ENCODE results near the gene IGFBP2. TPM values are rescaled to one million over a fixed set of nuclear protein-coding genes. Genes with fewer than 3 reads are reported as not detected.

The IGFBP2 gene
- total RNA-seq, 1 donor from 2014 or later, result 371 TPM

DNA sequence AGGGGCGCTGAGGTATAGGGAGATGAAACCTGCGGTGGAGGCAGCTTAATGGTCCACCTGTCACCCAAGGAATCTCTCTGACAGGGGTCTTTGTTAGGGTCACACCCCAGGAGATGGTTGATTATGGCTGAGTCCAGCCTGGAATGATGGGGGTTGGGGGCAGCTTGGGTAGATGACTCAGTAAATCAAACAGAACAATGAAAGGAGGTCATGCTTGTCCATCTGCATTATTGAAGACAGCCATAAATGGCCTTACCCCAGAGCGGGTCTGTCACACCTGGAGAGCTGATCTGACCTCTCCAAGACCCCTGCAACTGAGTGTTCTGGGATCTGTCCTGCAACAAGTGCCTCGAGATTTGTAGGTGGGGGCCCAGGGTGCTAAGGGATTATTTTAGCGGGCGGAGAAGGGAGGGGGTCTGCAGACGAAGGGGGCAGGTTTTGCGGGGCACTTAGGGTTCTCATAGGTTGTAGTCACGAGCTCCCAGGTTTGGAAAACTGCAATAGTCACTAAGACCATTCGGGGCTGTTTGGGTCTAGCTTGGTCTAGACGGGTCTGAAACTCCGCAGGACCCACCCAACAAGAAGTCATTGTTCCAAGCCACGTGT, 771 bp upstream of the IGFBP2 start:
- peaks cover 39% of the 10 kb centered on the region for H3K79me2 ChIP-seq (ENCODE audit: low read depth)
- H3F3A ChIP-seq (ENCODE audit: low read depth), result peaks cover 33% of the 10 kb centered on the region
- H3K4me2 ChIP-seq, result peak overlapping the region; percentile 77
- H3K9ac ChIP-seq, result no peak overlapping the region
- H3K27ac ChIP-seq, result no peak overlapping the region
- H3K4me3 Mint-ChIP-seq, result peak overlapping the region; percentile 97
- H3K27me3 ChIP-seq, result peaks cover 11% of the 10 kb centered on the region
- H3K9me3 ChIP-seq (ENCODE audit: low read depth), result no peaks in the 10 kb centered on the region
- peak; percentile 16 for DNase-seq (ENCODE audit: low spot score)
- peaks cover 14% of the 10 kb centered on the region for H3K4me1 ChIP-seq
- peak overlapping the region; percentile 100 for H3K27ac Mint-ChIP-seq
- H3K27me3 Mint-ChIP-seq (ENCODE audit: insufficient read depth, low read depth), result peaks cover 12% of the 10 kb centered on the region
- peaks cover 37% of the 10 kb centered on the region for H4K20me1 ChIP-seq (ENCODE audit: low read depth)
- H3K36me3 ChIP-seq, result no peaks in the 10 kb centered on the region
- H3K4me1 Mint-ChIP-seq, result peaks cover 40% of the 10 kb centered on the region
- peak overlapping the region; percentile 53 for H3K4me3 ChIP-seq
- H2AFZ ChIP-seq (replicated peaks), result peak overlapping the region; percentile 38
- TF ChIP-seq EZH2phosphoT487 (IDR thresholded peaks at IDR 0.05) (no peak), EZH2 (IDR thresholded peaks at IDR 0.05) (no peak)
- TF ChIP-seq, protein P1, sequence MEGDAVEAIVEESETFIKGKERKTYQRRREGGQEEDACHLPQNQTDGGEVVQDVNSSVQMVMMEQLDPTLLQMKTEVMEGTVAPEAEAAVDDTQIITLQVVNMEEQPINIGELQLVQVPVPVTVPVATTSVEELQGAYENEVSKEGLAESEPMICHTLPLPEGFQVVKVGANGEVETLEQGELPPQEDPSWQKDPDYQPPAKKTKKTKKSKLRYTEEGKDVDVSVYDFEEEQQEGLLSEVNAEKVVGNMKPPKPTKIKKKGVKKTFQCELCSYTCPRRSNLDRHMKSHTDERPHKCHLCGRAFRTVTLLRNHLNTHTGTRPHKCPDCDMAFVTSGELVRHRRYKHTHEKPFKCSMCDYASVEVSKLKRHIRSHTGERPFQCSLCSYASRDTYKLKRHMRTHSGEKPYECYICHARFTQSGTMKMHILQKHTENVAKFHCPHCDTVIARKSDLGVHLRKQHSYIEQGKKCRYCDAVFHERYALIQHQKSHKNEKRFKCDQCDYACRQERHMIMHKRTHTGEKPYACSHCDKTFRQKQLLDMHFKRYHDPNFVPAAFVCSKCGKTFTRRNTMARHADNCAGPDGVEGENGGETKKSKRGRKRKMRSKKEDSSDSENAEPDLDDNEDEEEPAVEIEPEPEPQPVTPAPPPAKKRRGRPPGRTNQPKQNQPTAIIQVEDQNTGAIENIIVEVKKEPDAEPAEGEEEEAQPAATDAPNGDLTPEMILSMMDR (IDR thresholded peaks at IDR 0.05), result no peak
- H3K9me3 Mint-ChIP-seq, result no peaks in the 10 kb centered on the region
- H3K36me3 Mint-ChIP-seq, result peaks cover 11% of the 10 kb centered on the region

GRCh38 chr2:216633616-216634369, 573 bp downstream of the IGFBP2 start:
- Histone ChIP-seq H4K20me1 (ENCODE audit: low read depth) (peaks cover 50% of the 10 kb centered on the region), H3K36me3 (no peaks in the 10 kb centered on the region), H3K79me2 (ENCODE audit: low read depth) (peaks cover 52% of the 10 kb centered on the region), H3F3A (ENCODE audit: low read depth) (peaks cover 33% of the 10 kb centered on the region), H3K9me3 (ENCODE audit: low read depth) (no peaks in the 10 kb centered on the region), H3K4me3 (peak overlapping the region; percentile 100), H2AFZ (replicated peaks) (no peak overlapping the region), H3K4me1 (peaks cover 14% of the 10 kb centered on the region), H3K27ac (peak overlapping the region; percentile 92), H3K27me3 (peaks cover 11% of the 10 kb centered on the region), H3K4me2 (peak overlapping the region; percentile 95), H3K9ac (peak overlapping the region; percentile 83)
- Mint-ChIP-seq H3K9me3 (no peaks in the 10 kb centered on the region), H3K27ac (peak overlapping the region; percentile 99), H3K4me3 (peak overlapping the region; percentile 100), H3K36me3 (peaks cover 14% of the 10 kb centered on the region), H3K4me1 (peaks cover 42% of the 10 kb centered on the region), H3K27me3 (ENCODE audit: insufficient read depth, low read depth) (peaks cover 12% of the 10 kb centered on the region)
- TF ChIP-seq EZH2phosphoT487 (IDR thresholded peaks at IDR 0.05) (no peak), EZH2 (IDR thresholded peaks at IDR 0.05) (no peak)
- TF ChIP-seq, protein P1 (IDR thresholded peaks at IDR 0.05), result no peak
- no peak for DNase-seq (ENCODE audit: low spot score)

- Histone ChIP-seq H3K9me3 (ENCODE audit: low read depth) (no peaks in the 10 kb centered on the region), H3K4me2 (peak overlapping the region; percentile 95), H3K4me3 (peak overlapping the region; percentile 100), H4K20me1 (ENCODE audit: low read depth) (peaks cover 58% of the 10 kb centered on the region), H3F3A (ENCODE audit: low read depth) (peaks cover 33% of the 10 kb centered on the region), H3K9ac (peak overlapping the region; percentile 83), H2AFZ (replicated peaks) (no peak overlapping the region), H3K27me3 (peaks cover 11% of the 10 kb centered on the region), H3K4me1 (peaks cover 14% of the 10 kb centered on the region), H3K36me3 (no peaks in the 10 kb centered on the region), H3K27ac (peak overlapping the region; percentile 92), H3K79me2 (ENCODE audit: low read depth) (peaks cover 60% of the 10 kb centered on the region)
- Mint-ChIP-seq H3K36me3 (peaks cover 18% of the 10 kb centered on the region), H3K27ac (peak overlapping the region; percentile 100), H3K27me3 (ENCODE audit: insufficient read depth, low read depth) (peaks cover 14% of the 10 kb centered on the region), H3K4me3 (peak overlapping the region; percentile 100), H3K9me3 (no peaks in the 10 kb centered on the region), H3K4me1 (peaks cover 45% of the 10 kb centered on the region)
- no peak for TF ChIP-seq EZH2 (IDR thresholded peaks at IDR 0.05)
- TF ChIP-seq, protein P1 (IDR thresholded peaks at IDR 0.05), result no peak
- TF ChIP-seq EZH2phosphoT487 (IDR thresholded peaks at IDR 0.05), result no peak
- peak; percentile 62 for DNase-seq (ENCODE audit: low spot score)
Observed at GRCh38 chr2:216634370-216635148, 1.3 kb downstream of the IGFBP2 start.
